ENCODE measurements around the gene NELFCD.
A peak's percentile ranks its signal among the peaks of the same experiment; 100 is the strongest.

NELFCD gene

DNA sequence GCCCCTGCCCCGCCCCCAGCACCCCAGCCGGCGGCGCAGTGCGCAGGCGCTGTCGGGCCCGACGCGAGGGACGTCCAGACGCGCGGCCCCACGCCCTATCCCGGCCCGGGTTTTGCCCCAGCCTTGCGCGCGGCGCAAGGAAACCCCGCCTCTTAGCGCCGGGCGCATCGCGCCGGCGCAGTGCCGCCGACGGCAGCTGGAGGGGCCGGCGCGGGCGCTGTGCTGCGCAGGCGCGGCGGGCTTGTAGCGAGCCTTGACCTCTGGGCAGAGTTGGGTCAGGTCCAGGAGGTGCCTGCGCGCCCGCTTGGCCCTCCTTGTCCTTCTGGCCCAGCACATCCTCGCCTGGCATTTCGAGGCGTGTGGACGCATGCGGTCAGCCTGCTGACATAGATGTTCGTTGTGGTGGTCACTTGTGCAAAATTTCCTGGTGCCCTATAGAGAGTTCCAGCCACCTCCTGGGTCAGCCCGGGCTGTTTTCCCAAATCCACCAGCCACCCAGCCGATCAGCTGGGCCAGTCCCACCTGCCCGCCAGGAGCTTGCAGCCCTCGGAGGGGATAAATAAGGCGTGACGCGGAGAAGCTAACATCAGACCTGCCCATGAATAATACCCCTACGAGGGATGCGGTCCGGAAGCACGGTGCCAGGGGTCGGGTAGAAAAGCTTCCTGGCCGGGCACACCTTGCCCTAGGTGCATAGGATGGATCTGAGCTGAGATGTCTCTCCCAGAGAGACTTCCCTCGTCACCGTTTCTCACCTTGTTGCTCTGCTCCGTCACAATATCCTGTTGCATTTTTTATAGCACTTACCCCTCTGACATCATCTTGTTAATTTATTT is 62.0 kb downstream of the NELFCD start:
- peak; percentile 87 to 92 for DNase-seq (ENCODE audit: extremely low read depth in 1 of 2, low read depth in 1 of 2)

DNA sequence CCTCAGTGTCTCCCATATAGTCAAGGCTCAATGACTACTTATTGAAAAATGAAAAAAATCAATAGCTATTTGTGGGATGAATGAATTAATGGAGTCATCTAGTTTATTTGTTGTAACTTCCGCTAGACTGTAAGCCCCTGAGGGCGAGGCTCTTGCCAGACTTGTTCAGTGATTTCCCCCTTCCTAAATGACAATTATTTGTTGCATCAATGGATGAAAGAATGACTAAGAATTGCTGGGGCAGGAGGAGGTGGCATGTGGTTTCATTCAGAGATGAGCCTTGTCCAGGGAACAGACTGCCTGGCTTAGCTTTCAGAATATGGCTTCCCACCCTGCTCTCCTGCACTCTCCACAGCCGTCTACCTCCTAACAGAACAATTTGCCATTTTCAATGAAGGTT is 62.6 kb downstream of the NELFCD start:
- no peak for DNase-seq (ENCODE audit: extremely low read depth in 1 of 2, low read depth in 1 of 2)

DNA sequence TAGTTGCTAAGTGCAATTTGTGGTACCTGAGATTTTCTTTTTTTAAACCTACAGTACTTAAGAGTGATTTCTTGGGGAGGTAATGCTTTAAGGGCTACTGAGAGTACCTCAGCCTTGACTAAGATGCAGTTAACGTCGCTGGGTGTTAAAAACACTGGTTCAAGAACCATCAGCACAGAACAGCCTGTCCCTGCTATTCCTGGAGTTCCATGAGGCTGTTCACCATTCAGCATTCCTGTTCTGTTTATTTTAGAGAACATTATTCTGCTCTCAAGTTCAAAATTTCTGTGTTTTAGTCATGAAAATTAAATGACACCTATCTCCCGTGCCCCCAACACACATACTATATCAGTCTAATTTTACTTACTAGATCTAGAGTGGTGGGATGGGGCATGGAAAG is 63.2 kb downstream of the NELFCD start:
- no peak for DNase-seq (ENCODE audit: extremely low read depth in 1 of 2, low read depth in 1 of 2)

Measured in stimulated activated CD8-positive, alpha-beta memory T cell treated with anti-CD3 and anti-CD28 coated beads, Interleukin-7, amount 100 ng/mL, for 48 hours (primary cell).